ENCODE data around the gene CLEC16A. TPM values are rescaled to one million over a fixed set of nuclear protein-coding genes. Genes with fewer than 3 reads are reported as not detected.
A peak's percentile ranks its signal among the peaks of the same experiment; 100 is the strongest.

CLEC16A gene
- total and polyA plus RNA-seq, 7 experiments from 2014 or later = 14.7 to 38.2 (median 31.8) TPM

DNA sequence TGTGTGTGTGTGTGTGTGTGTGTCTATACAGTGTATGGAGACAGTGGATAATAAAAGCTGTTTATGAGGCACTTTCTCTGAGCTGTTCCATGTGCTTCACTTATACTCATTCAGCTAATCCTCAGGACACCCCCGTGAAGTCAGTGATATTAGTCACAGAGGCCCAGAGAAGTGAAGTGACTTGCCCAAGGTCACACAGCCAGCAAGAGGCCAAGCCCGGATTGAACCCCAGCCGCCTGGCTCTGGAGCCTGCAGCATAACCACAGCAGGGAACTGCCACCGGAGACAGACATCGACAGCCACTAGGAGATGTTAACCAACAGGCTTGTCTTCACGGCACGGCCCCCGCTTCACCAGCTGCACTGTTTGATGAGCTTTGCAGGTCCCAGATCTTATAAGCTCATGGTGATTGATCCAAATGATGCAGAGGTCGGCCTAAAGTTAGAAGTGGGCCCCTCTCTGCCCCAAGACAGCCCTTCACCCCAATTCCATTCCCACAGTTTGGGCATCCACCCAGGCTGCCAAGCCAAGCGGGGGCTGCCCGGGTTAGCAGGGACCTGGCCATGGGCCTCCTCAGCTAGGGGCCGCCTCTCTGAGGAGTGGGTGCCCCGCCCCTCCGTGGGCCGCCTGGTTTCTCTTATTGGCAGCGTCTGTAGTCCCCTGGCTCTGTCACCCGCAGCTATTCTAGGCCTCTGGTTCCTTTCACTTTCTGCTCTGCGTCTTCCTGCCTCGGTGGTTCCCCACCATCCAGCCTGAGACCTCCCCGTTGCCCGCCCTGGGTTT lies 280.7 kb downstream of the CLEC16A start:
- intact Hi-C loops (cut with micrococcal nuclease) = loop anchor here (1.0 to 2.0 kb wide), 9 partner anchors 8 to 336 kb away; no protein-coding TSS in a partner anchor
- H3K27ac Mint-ChIP-seq = peak overlapping the region; percentile 97 to 99 (median 98)
- no peaks in the 10 kb centered on the region for H3K27me3 Mint-ChIP-seq
- H3K27ac ChIP-seq (ENCODE audit: low read depth, low read length) = peak overlapping the region; percentile 91
- peak overlapping the region; percentile 78 to 87 (median 80) for H3K4me3 Mint-ChIP-seq
- peaks cover 0 to 2% (median 0%) of the 10 kb centered on the region in 11 donors for H3K9me3 Mint-ChIP-seq
- DNase-seq = peak; percentile 59 to 85 (median 80)
- no peaks in the 10 kb centered on the region for H3K27me3 ChIP-seq (ENCODE audit: control insufficient read depth in 2 of 2, insufficient read depth in 2 of 2, low read length in 2 of 2)
- H3K9me3 ChIP-seq (ENCODE audit: control insufficient read depth in 2 of 3, low read length in 3 of 3) = no peaks in the 10 kb centered on the region
- CTCF ChIA-PET = interaction anchor here (0.6 to 2.1 kb wide), 9 partner anchors 8 to 1559 kb away, joined by 3 to 26 read pairs (median 3); partner anchors contain the start of gene SOCS1
- peak; percentile 91 for ATAC-seq
- peaks cover 35 to 77% (median 56%) of the 10 kb centered on the region in 7 donors for H3K4me1 Mint-ChIP-seq
- H3K4me1 ChIP-seq (ENCODE audit: control insufficient read depth in 2 of 2, insufficient read depth in 2 of 2, low read length in 2 of 2) = peaks cover 30 to 36% of the 10 kb centered on the region in 2 donors
- peaks cover 0 to 4% (median 0%) of the 10 kb centered on the region in 5 donors for H3K36me3 Mint-ChIP-seq
- peak overlapping the region; percentile 49 for H3K4me3 ChIP-seq (ENCODE audit: low read length)
- POLR2A ChIA-PET = interaction anchor here (0.5 to 12.7 kb wide), 16 partner anchors 8 to 518 kb away, joined by 3 to 244 read pairs (median 4); partner anchors contain the start of genes SOCS1 and TXNDC11
- H3K36me3 ChIP-seq (ENCODE audit: control insufficient read depth in 2 of 3, insufficient read depth in 3 of 3, low read length in 3 of 3) = no peaks in the 10 kb centered on the region

DNA sequence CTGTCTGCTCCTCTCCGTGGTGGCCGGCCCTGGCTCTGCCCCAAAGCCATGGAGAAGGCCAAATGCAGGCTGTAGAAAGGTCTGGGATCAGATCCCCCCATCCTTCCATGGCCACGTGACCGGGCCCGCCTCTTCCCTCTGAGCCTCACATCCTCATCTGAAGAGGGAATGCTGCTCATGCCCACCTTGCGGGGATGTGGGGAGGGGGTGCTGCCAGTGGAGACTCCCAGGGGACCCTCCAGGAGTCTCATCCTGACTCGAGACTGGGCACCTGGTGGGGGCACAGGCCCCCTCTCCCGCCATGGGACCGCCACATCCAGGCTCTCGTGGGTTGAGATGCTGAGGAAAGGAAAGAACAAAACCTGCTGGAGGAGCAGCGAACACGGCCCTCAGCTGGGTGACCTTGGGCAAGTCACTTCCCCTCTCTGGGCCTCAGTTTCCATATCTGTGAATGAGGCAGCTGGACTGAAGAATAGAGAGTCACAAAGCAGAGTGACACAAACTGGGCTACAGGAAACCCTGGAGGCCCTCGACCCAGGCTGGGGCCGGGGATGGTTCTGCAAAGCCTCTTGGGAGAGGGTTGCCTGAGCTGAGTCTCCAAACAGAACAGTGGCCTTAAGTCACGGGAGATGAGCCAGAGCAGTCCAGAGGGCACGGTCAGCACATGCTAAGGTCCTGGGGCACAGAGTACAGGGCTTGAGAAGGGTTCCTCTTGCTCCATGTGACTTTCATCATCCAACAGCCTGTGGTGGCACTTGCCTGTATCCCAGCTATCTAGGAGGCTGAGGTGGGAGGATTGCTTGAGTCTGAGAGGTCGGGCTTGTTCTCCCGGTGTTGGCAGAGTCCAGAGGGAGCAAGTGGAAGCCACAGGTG lies 281.5 kb downstream of the CLEC16A start:
- CTCF ChIA-PET = interaction anchor here (0.6 to 2.1 kb wide), 4 partner anchors 29 to 262 kb away, joined by 3 to 26 read pairs (median 4); partner anchors contain the start of gene SOCS1
- Mint-ChIP-seq H3K4me1 (peaks cover 37 to 77% (median 57%) of the 10 kb centered on the region in 7 donors), H3K36me3 (peaks cover 0 to 3% (median 0%) of the 10 kb centered on the region in 5 donors), H3K4me3 (peak overlapping the region; percentile 78 to 87 (median 80)), H3K27me3 (no peaks in the 10 kb centered on the region), H3K27ac (peak overlapping the region; percentile 97 to 99 (median 98)), H3K9me3 (peaks cover 0 to under 1% (median 0%) of the 10 kb centered on the region in 11 donors)
- H3K27ac ChIP-seq (ENCODE audit: low read depth, low read length) = peak overlapping the region; percentile 91
- no peaks in the 10 kb centered on the region for H3K36me3 ChIP-seq (ENCODE audit: control insufficient read depth in 2 of 3, insufficient read depth in 3 of 3, low read length in 3 of 3)
- no peaks in the 10 kb centered on the region for H3K27me3 ChIP-seq (ENCODE audit: control insufficient read depth in 2 of 2, insufficient read depth in 2 of 2, low read length in 2 of 2)
- no peaks in the 10 kb centered on the region for H3K9me3 ChIP-seq (ENCODE audit: control insufficient read depth in 2 of 3, low read length in 3 of 3)
- DNase-seq = no peak
- no peak for ATAC-seq
- H3K4me1 ChIP-seq (ENCODE audit: control insufficient read depth in 2 of 2, insufficient read depth in 2 of 2, low read length in 2 of 2) = peaks cover 30 to 36% of the 10 kb centered on the region in 2 donors
- H3K4me3 ChIP-seq (ENCODE audit: low read length) = peak overlapping the region; percentile 49
- POLR2A ChIA-PET = interaction anchor here (0.5 to 12.7 kb wide), 15 partner anchors 8 to 517 kb away, joined by 3 to 244 read pairs (median 4); partner anchors contain the start of genes SOCS1 and TXNDC11
- intact Hi-C loops (cut with micrococcal nuclease) = loop anchor here (1.0 to 2.0 kb wide), 9 partner anchors 7 to 335 kb away; no protein-coding TSS in a partner anchor

- ATAC-seq = no peak
- DNase-seq = no peak
- Histone ChIP-seq H3K27me3 (ENCODE audit: control insufficient read depth in 2 of 2, insufficient read depth in 2 of 2, low read length in 2 of 2) (no peaks in the 10 kb centered on the region), H3K4me3 (ENCODE audit: low read length) (no peak overlapping the region), H3K27ac (ENCODE audit: low read depth, low read length) (peak overlapping the region; percentile 34), H3K36me3 (ENCODE audit: control insufficient read depth in 2 of 3, insufficient read depth in 3 of 3, low read length in 3 of 3) (no peaks in the 10 kb centered on the region), H3K4me1 (ENCODE audit: control insufficient read depth in 2 of 2, insufficient read depth in 2 of 2, low read length in 2 of 2) (peaks cover 41 to 54% of the 10 kb centered on the region in 2 donors), H3K9me3 (ENCODE audit: control insufficient read depth in 2 of 3, low read length in 3 of 3) (no peaks in the 10 kb centered on the region)
- ChIA-PET CTCF (interaction anchor here (0.6 kb wide), 1 partner anchor 27 kb away, joined by 3 read pairs; the partner anchor contains the start of gene SOCS1), POLR2A (interaction anchor here (0.6 to 12.7 kb wide), 2 partner anchors 17 to 26 kb away, joined by 3 to 244 read pairs; partner anchors contain the start of gene SOCS1)
- peaks cover 50 to 93% (median 70%) of the 10 kb centered on the region in 7 donors for H3K4me1 Mint-ChIP-seq
- no peaks in the 10 kb centered on the region for H3K36me3 Mint-ChIP-seq
- no peaks in the 10 kb centered on the region for H3K27me3 Mint-ChIP-seq
- H3K9me3 Mint-ChIP-seq = no peaks in the 10 kb centered on the region
- peak overlapping the region; percentile 73 to 98 (median 84) for H3K27ac Mint-ChIP-seq
- intact Hi-C loops (cut with micrococcal nuclease) = no loop called here
- H3K4me3 Mint-ChIP-seq = no peak overlapping the region
Observed at GRCh38 chr16:11229432-11229831, 285.1 kb downstream of the CLEC16A start.

DNA sequence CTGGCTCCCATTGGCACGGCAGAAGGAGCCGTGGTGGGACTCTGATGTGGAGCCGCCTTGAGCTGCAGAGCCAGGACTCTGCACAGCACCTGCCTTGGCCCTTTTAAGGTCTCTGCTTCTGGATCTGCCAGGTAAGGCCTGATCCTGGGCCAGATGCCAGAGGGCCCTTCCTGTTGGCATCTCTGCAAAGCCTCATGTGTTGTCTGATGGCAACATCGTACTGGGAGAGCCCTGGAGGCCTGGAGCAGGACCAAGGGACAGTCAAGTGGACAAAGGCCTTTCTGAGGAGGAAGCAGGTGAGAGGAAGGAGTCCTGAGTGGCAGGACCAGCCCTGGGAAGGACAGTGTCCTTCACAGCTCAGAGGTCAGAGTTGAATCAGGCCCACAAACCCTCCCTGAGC lies 285.5 kb downstream of the CLEC16A start:
- Mint-ChIP-seq H3K9me3 (no peaks in the 10 kb centered on the region), H3K4me3 (peak overlapping the region in 2 of 10 donors; percentile 9 to 34), H3K27me3 (no peaks in the 10 kb centered on the region), H3K4me1 (peaks cover 49 to 92% (median 70%) of the 10 kb centered on the region in 7 donors), H3K27ac (peak overlapping the region; percentile 53 to 98 (median 83)), H3K36me3 (no peaks in the 10 kb centered on the region)
- intact Hi-C loops (cut with micrococcal nuclease) = loop anchor here in 1 of 2 donors (5.0 kb wide), 2 partner anchors 48 to 123 kb away; no protein-coding TSS in a partner anchor
- Histone ChIP-seq H3K36me3 (ENCODE audit: control insufficient read depth in 2 of 3, insufficient read depth in 3 of 3, low read length in 3 of 3) (no peaks in the 10 kb centered on the region), H3K27me3 (ENCODE audit: control insufficient read depth in 2 of 2, insufficient read depth in 2 of 2, low read length in 2 of 2) (no peaks in the 10 kb centered on the region), H3K9me3 (ENCODE audit: control insufficient read depth in 2 of 3, low read length in 3 of 3) (no peaks in the 10 kb centered on the region), H3K4me3 (ENCODE audit: low read length) (no peak overlapping the region), H3K27ac (ENCODE audit: low read depth, low read length) (peak overlapping the region; percentile 34), H3K4me1 (ENCODE audit: control insufficient read depth in 2 of 2, insufficient read depth in 2 of 2, low read length in 2 of 2) (peaks cover 40 to 52% of the 10 kb centered on the region in 2 donors)
- ChIA-PET POLR2A (interaction anchor here (0.6 to 12.7 kb wide), 2 partner anchors 18 to 26 kb away, joined by 3 to 244 read pairs; partner anchors contain the start of gene SOCS1), CTCF (interaction anchor here (0.6 to 1.4 kb wide), 2 partner anchors 25 to 26 kb away, joined by 3 to 7 read pairs; partner anchors contain the start of gene SOCS1)
- DNase-seq (no peak), ATAC-seq (no peak)

- Histone ChIP-seq H3K36me3 (ENCODE audit: control insufficient read depth in 2 of 3, insufficient read depth in 3 of 3, low read length in 3 of 3) (no peaks in the 10 kb centered on the region), H3K4me1 (ENCODE audit: control insufficient read depth in 2 of 2, insufficient read depth in 2 of 2, low read length in 2 of 2) (peaks cover 34 to 42% of the 10 kb centered on the region in 2 donors), H3K4me3 (ENCODE audit: low read length) (no peak overlapping the region), H3K9me3 (ENCODE audit: control insufficient read depth in 2 of 3, low read length in 3 of 3) (no peaks in the 10 kb centered on the region), H3K27me3 (ENCODE audit: control insufficient read depth in 2 of 2, insufficient read depth in 2 of 2, low read length in 2 of 2) (no peaks in the 10 kb centered on the region), H3K27ac (ENCODE audit: low read depth, low read length) (peak overlapping the region; percentile 62)
- ChIA-PET POLR2A (interaction anchor here (0.9 to 12.7 kb wide), 2 partner anchors 15 to 24 kb away, joined by 3 to 244 read pairs; partner anchors contain the start of gene SOCS1), CTCF (interaction anchor here (1.4 kb wide), 1 partner anchor 23 kb away, joined by 7 read pairs; no protein-coding TSS in a partner anchor)
- H3K4me1 Mint-ChIP-seq = peaks cover 47 to 86% (median 63%) of the 10 kb centered on the region in 7 donors
- ATAC-seq (no peak), DNase-seq (no peak)
- H3K27me3 Mint-ChIP-seq = no peaks in the 10 kb centered on the region
- no peaks in the 10 kb centered on the region for H3K36me3 Mint-ChIP-seq
- H3K27ac Mint-ChIP-seq = peak overlapping the region; percentile 80 to 98 (median 90)
- intact Hi-C loops (cut with micrococcal nuclease) = loop anchor here in 1 of 2 donors (5.0 kb wide), 2 partner anchors 49 to 124 kb away; no protein-coding TSS in a partner anchor
- H3K9me3 Mint-ChIP-seq = no peaks in the 10 kb centered on the region
- H3K4me3 Mint-ChIP-seq = peak overlapping the region; percentile 35 to 83 (median 50)
Observed at GRCh38 chr16:11231367-11231970, 287.1 kb downstream of the CLEC16A start.
